ENCODE measurements around the gene MBD4. TPM values are rescaled to one million over a fixed set of nuclear protein-coding genes. Genes with fewer than 3 reads are reported as not detected.
"Not testable (repeated sequence)": the region's sequence is repeated elsewhere in the genome, so short reads cannot be mapped to it uniquely, and the experiment has no call there.

Gene MBD4
- total RNA-seq, 6 donors from 2014 or later: 22.3 to 43.2 (median 34.6) TPM

GRCh38 chr3:129393271-129393670 lies 46.5 kb downstream of the MBD4 start:
- WGBS, 2 donors: 46 to 65% methylated on average over 6 of the region's 6 CpGs
- ATAC-seq (ENCODE audit: low FRiP score in 2 of 2) (no peak), DNase-seq (no peak)
- H3K27ac ChIP-seq: peak overlapping the region in 3 of 4 donors; percentile 44 to 48 (median 46)
- no peaks in the 10 kb centered on the region for H3K9me3 ChIP-seq
- no peaks in the 10 kb centered on the region for H3K27me3 ChIP-seq
- TF ChIP-seq POLR2A (IDR thresholded peaks at IDR 0.05) (no peak), EP300 (IDR thresholded peaks at IDR 0.05) (no peak), POLR2AphosphoS5 (IDR thresholded peaks at IDR 0.05) (no peak), CTCF (IDR thresholded peaks at IDR 0.05) (no peak)
- H3K4me1 ChIP-seq: peaks cover 22 to 61% (median 24%) of the 10 kb centered on the region in 4 donors
- no peak overlapping the region for H3K4me3 ChIP-seq
- peaks cover 0 to 66% (median 32%) of the 10 kb centered on the region in 4 donors for H3K36me3 ChIP-seq

GRCh38 chr3:129392106-129392887 lies 47.5 kb downstream of the MBD4 start:
- WGBS, 2 donors: 88 to 90% methylated on average over 6 of the region's 8 CpGs
- ATAC-seq (ENCODE audit: low FRiP score in 2 of 2); H3K27me3 ChIP-seq; H3K4me3 ChIP-seq; H3K9me3 ChIP-seq: not testable (repeated sequence)
- Histone ChIP-seq H3K4me1 (peaks cover 19 to 61% (median 25%) of the 10 kb centered on the region in 4 donors), H3K27ac (peak overlapping the region in 3 of 4 donors; percentile 4 to 71 (median 46)), H3K36me3 (peaks cover 0 to 68% (median 33%) of the 10 kb centered on the region in 4 donors)
- peak in 1 of 2 donors; percentile 30 for DNase-seq

- H3K9me3 ChIP-seq; H3K4me3 ChIP-seq; H3K27me3 ChIP-seq; ATAC-seq (ENCODE audit: low FRiP score in 2 of 2): not testable (repeated sequence)
- H3K27ac ChIP-seq: peak overlapping the region in 3 of 4 donors; percentile 4 to 71 (median 13)
- peak in 1 of 2 donors; percentile 74 for DNase-seq
- 69 to 72% methylated on average over 4 of the region's 4 CpGs for WGBS, 2 donors
- peaks cover 0 to 69% (median 36%) of the 10 kb centered on the region in 4 donors for H3K36me3 ChIP-seq
- peaks cover 21 to 60% (median 28%) of the 10 kb centered on the region in 4 donors for H3K4me1 ChIP-seq
Observed at GRCh38 chr3:129391583-129391982, 48.2 kb downstream of the MBD4 start.

- DNase-seq (no peak), ATAC-seq (ENCODE audit: low FRiP score in 2 of 2) (no peak)
- H3K4me3 ChIP-seq: no peak overlapping the region
- H3K27ac ChIP-seq: peak overlapping the region; percentile 39 to 80 (median 55)
- H3K9me3 ChIP-seq: no peaks in the 10 kb centered on the region
- peaks cover 19 to 41% (median 28%) of the 10 kb centered on the region in 4 donors for H3K4me1 ChIP-seq
- no peaks in the 10 kb centered on the region for H3K27me3 ChIP-seq
- TF ChIP-seq POLR2A (IDR thresholded peaks at IDR 0.05) (no peak), POLR2AphosphoS5 (IDR thresholded peaks at IDR 0.05) (no peak), EP300 (IDR thresholded peaks at IDR 0.05) (no peak), CTCF (IDR thresholded peaks at IDR 0.05) (no peak)
- 83 to 96% methylated on average over 2 to 3 of the region's 3 CpGs for WGBS, 2 donors
- H3K36me3 ChIP-seq: peaks cover 0 to 57% (median 36%) of the 10 kb centered on the region in 4 donors
Observed at GRCh38 chr3:129389572-129389937, 50.2 kb downstream of the MBD4 start.

GRCh38 chr3:129388791-129389571 lies 50.8 kb downstream of the MBD4 start:
- Histone ChIP-seq H3K27ac (peak overlapping the region; percentile 54 to 80 (median 73)), H3K36me3 (peaks cover 0 to 57% (median 35%) of the 10 kb centered on the region in 4 donors), H3K4me1 (peaks cover 19 to 41% (median 28%) of the 10 kb centered on the region in 4 donors)
- not testable (repeated sequence) for H3K4me3 ChIP-seq; H3K9me3 ChIP-seq; DNase-seq; H3K27me3 ChIP-seq; ATAC-seq (ENCODE audit: low FRiP score in 2 of 2)
- 59 to 66% methylated on average over 4 to 8 of the region's 8 CpGs for WGBS, 2 donors

GRCh38 chr3:129387487-129387886 lies 52.3 kb downstream of the MBD4 start:
- WGBS, 2 donors: 62 to 82% methylated on average over 5 of the region's 5 CpGs

More at GRCh38 chr3:129387487-129387886, 52.3 kb downstream of the MBD4 start:
- Histone ChIP-seq H3K27me3 (no peaks in the 10 kb centered on the region), H3K9me3 (no peaks in the 10 kb centered on the region), H3K4me3 (no peak overlapping the region), H3K36me3 (peaks cover 0 to 45% (median 26%) of the 10 kb centered on the region in 4 donors), H3K27ac (peak overlapping the region; percentile 63 to 80 (median 73)), H3K4me1 (peaks cover 16 to 37% (median 26%) of the 10 kb centered on the region in 4 donors)
- no peak for TF ChIP-seq POLR2AphosphoS5 (IDR thresholded peaks at IDR 0.05)
- TF ChIP-seq CTCF (IDR thresholded peaks at IDR 0.05): no peak
- TF ChIP-seq POLR2A (IDR thresholded peaks at IDR 0.05): no peak
- no peak for TF ChIP-seq EP300 (IDR thresholded peaks at IDR 0.05)
- ATAC-seq (ENCODE audit: low FRiP score in 2 of 2) (peak in 1 of 2 donors; percentile 45), DNase-seq (peak in 1 of 2 donors; percentile 36)

All from upper lobe of left lung (tissue), 6 donors.